Mucosa of descending colon (tissue), 3 donors: Measurements from ENCODE around the gene CSNK1G1. TPM values are rescaled to one million over a fixed set of nuclear protein-coding genes. Genes with fewer than 3 reads are reported as not detected.

Source experiments
- ATAC-seq: fragments of 200-7000 bp; cut with Tn5 transposase; one replicate; pipeline ENCODE4 v1.9.1; 2020; ENCODE audit warnings: mild to moderate bottlenecking, moderate library complexity
- DNase-seq, 3 donors: peaks; one replicate each; pipeline ENCODE4 v3.0.0-alpha.2; 2020
- H3K36me3 ChIP-seq: fragments of 200-600 bp; one replicate; pipeline ENCODE4 v1.8.0; 2021; ENCODE audit warnings: low read depth, mild to moderate bottlenecking
- H3K4me1 ChIP-seq: fragments of 200-600 bp; one replicate; pipeline ENCODE4 v1.8.0; 2021; ENCODE audit warnings: low read depth, mild to moderate bottlenecking
- H3K4me3 ChIP-seq: fragments of 200-600 bp; one replicate; pipeline ENCODE4 v1.8.0; 2021; ENCODE audit warnings: mild to moderate bottlenecking
- H3K9me3 ChIP-seq: fragments of 200-600 bp; one replicate; pipeline ENCODE4 v1.8.0; 2021; ENCODE audit warnings: mild to moderate bottlenecking
- intact Hi-C, 2 donors: fragments of 100-400 bp; cut with DNase I in 1 of 2; cut with micrococcal nuclease in 1 of 2; formaldehyde crosslinking; loops; one replicate each; pipeline versions ENCODE4 v1.11.0 to v1.11.1; 2022; cut with DNase I, micrococcal nuclease
- total RNA-seq, 3 donors: library from RNA; stranded (reverse); fragmentation: NEBNext Ultra II Directional in 2 of 3; extraction: Animal tissue kit (Norgen Biotek cat#: 25700) in 2 of 3; gene quantifications; one replicate each; pipeline versions ENCODE4 v1.2.1 to v1.2.4, GENCODE V29; 2021 to 2023
- TF ChIP-seq, protein P1 (sequence below): fragments of 200-600 bp; IDR thresholded peaks from one replicate; pipeline ENCODE4 v1.8.0; 2022; ENCODE audit warnings: antibody characterized with exemption, mild to moderate bottlenecking
- donor health status: DM: no; HTN: no; CAD: no; lungs with moderate emphysema.
- donor health status: DM: no; HTN: no; CAD: no.
- donor health status: DM: no; HTN: yes; CAD: no.

CSNK1G1 gene
- total RNA-seq, 3 donors from 2014 or later: 19.1 to 22.3 (median 22.3) TPM

- intact Hi-C loops: no loop called here
- ATAC-seq: no peak
- Histone ChIP-seq H3K4me1 (peaks cover 37% of the 10 kb centered on the region), H3K9me3 (no peaks in the 10 kb centered on the region), H3K36me3 (no peaks in the 10 kb centered on the region), H3K4me3 (no peak overlapping the region)
- TF ChIP-seq, protein P1, sequence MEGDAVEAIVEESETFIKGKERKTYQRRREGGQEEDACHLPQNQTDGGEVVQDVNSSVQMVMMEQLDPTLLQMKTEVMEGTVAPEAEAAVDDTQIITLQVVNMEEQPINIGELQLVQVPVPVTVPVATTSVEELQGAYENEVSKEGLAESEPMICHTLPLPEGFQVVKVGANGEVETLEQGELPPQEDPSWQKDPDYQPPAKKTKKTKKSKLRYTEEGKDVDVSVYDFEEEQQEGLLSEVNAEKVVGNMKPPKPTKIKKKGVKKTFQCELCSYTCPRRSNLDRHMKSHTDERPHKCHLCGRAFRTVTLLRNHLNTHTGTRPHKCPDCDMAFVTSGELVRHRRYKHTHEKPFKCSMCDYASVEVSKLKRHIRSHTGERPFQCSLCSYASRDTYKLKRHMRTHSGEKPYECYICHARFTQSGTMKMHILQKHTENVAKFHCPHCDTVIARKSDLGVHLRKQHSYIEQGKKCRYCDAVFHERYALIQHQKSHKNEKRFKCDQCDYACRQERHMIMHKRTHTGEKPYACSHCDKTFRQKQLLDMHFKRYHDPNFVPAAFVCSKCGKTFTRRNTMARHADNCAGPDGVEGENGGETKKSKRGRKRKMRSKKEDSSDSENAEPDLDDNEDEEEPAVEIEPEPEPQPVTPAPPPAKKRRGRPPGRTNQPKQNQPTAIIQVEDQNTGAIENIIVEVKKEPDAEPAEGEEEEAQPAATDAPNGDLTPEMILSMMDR: no peak
- no peak for DNase-seq
Measured at GRCh38 chr15:64251121-64251520, 104.9 kb downstream of the CSNK1G1 start.

GRCh38 chr15:64249883-64250575 lies 105.9 kb downstream of the CSNK1G1 start:
- H3K4me1 ChIP-seq: peaks cover 37% of the 10 kb centered on the region
- no peaks in the 10 kb centered on the region for H3K9me3 ChIP-seq
- peak; percentile 74 for ATAC-seq
- intact Hi-C loops: no loop called here
- H3K4me3 ChIP-seq: no peak overlapping the region
- no peaks in the 10 kb centered on the region for H3K36me3 ChIP-seq
- TF ChIP-seq, protein P1: no peak
- no peak for DNase-seq

DNA sequence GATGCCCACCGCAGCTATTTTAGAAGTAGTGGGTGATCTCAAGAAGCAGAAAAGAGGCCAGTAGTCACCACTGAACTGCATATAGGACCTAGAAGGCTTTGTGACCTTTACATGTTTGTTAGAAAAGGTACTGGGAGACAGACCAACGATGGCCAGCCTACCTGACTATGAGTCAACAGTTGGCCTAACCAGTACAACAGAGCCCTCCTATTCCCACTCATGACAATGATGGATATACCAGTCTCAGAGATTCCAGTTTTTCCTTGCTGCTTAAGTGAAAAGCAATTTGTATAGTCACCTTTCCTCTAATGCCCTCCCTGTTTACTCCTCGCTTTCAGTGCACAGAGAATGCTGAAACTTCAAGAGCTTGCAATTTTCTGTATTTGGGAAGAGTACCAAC lies 106.6 kb downstream of the CSNK1G1 start:
- TF ChIP-seq, protein P1: no peak
- H3K9me3 ChIP-seq: no peaks in the 10 kb centered on the region
- intact Hi-C loops: no loop called here
- no peaks in the 10 kb centered on the region for H3K36me3 ChIP-seq
- H3K4me1 ChIP-seq: peaks cover 37% of the 10 kb centered on the region
- DNase-seq (no peak), ATAC-seq (peak; percentile 42)
- H3K4me3 ChIP-seq: no peak overlapping the region

DNA sequence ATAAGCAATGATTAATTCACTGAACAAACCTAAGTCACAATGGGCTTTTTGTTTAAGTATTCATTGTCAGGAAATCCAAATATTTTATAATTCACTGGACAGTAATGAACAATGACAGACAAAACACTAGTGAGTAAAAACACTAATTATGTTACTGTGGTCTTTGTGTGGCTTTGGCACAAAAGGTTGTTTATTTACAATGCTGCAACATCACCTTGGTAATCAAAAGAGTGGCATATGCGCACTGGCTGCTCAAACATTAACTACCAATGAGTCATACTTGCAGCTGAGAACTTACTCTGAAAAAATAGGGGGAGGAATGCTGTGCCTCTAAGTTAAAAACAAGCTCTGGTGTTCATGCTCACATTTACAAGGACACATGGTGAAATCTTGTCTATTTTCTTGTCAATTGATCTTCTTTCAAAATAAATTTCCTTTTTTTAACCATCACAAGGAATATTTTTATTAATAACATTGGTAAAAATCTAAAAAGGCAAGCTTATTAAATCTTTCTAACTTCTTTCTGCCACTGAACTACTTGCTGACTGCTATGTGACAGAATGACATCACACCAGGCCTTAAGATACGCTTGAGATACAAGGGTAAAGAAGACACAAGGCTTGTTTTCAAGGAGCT lies 107.9 kb downstream of the CSNK1G1 start:
- H3K4me1 ChIP-seq: peaks cover 37% of the 10 kb centered on the region
- intact Hi-C loops: no loop called here
- no peaks in the 10 kb centered on the region for H3K9me3 ChIP-seq
- ATAC-seq (peak; percentile 89), DNase-seq (peak in 1 of 3 donors; percentile 36)
- H3K36me3 ChIP-seq: no peaks in the 10 kb centered on the region
- H3K4me3 ChIP-seq: no peak overlapping the region
- TF ChIP-seq, protein P1: no peak

GRCh38 chr15:64247535-64247905 lies 108.5 kb downstream of the CSNK1G1 start:
- no peaks in the 10 kb centered on the region for H3K36me3 ChIP-seq
- DNase-seq (no peak), ATAC-seq (no peak)
- intact Hi-C loops: no loop called here
- TF ChIP-seq, protein P1: no peak
- no peaks in the 10 kb centered on the region for H3K9me3 ChIP-seq
- H3K4me3 ChIP-seq: no peak overlapping the region
- peaks cover 37% of the 10 kb centered on the region for H3K4me1 ChIP-seq
